Endothelial cell of umbilical vein (primary cell): ENCODE data around the gene DGKA. TPM values are rescaled to one million over a fixed set of nuclear protein-coding genes. Genes with fewer than 3 reads are reported as not detected.

ENCODE experiments used
- BruUV-seq: library from RNA; stranded (reverse); fragments of 400-500 nt; replicated peaks from 2 replicates; lab custom pipeline; 2021; lab: Mats Ljungman, UMichigan
- CTCF ChIA-PET: fragments of 300-600, 350-600 bp; sonication (Branson Sonifier 250); formaldehyde crosslinking; loops from one replicate; lab custom pipeline; 2021; ENCODE audit warnings: antibody characterized with exemption, inconsistent platforms; lab: Charles Lee
- POLR2A ChIA-PET: fragments of 300-600, 350-600 bp; sonication (Branson Sonifier 250); formaldehyde crosslinking; loops from one replicate; lab custom pipeline; 2021; ENCODE audit warnings: antibody characterized with exemption, inconsistent platforms; lab: Charles Lee
- DNase-seq: peaks from one replicate; pipeline ENCODE4 v3.0.0-alpha.2; 2011; ENCODE audit warnings: low read depth, low spot score
- FAIRE-seq: peaks from 2 replicates; lab custom pipeline; 2011; peaks lifted over from hg19 to GRCh38; lab: Jason Lieb, UNC
- H2AFZ ChIP-seq: 2 replicates; pipeline ENCODE4 v1.6.0; 2012; ENCODE audit warnings: low read depth, low read length, control low read depth, inconsistent platforms
- H3K27ac ChIP-seq: 2 replicates; pipeline ENCODE4 v1.5.1; 2011; ENCODE audit warnings: low read depth, mild to moderate bottlenecking, control low read depth, low read length, moderate library complexity; ENCODE audit not compliant: insufficient read depth
- H3K27me3 ChIP-seq, 2 experiments: 2 replicates each; pipeline versions ENCODE4 v1.6.0 to v1.6.1; 2011; ENCODE audit warnings: low read length in 2 of 2, mixed read lengths in 1 of 2; ENCODE audit not compliant: control insufficient read depth in 2 of 2, insufficient read depth in 2 of 2
- H3K36me3 ChIP-seq, 2 experiments: 2 replicates in 1 of 2; 3 replicates in 1 of 2; pipeline ENCODE4 v1.5.1; 2011; ENCODE audit warnings: low read length in 2 of 2, mild to moderate bottlenecking in 1 of 2, moderate library complexity in 1 of 2; ENCODE audit not compliant: control insufficient read depth in 2 of 2, insufficient read depth in 2 of 2; ENCODE audit errors: extremely low read depth in 1 of 2
- H3K4me1 ChIP-seq: 3 replicates; pipeline ENCODE4 v1.5.1; 2011; ENCODE audit warnings: mild to moderate bottlenecking, low read length; ENCODE audit not compliant: control insufficient read depth, insufficient read depth; ENCODE audit errors: extremely low read depth
- H3K4me2 ChIP-seq: 2 replicates; pipeline ENCODE4 v1.6.1; 2011; ENCODE audit warnings: low read length, control low read depth, mixed read lengths; ENCODE audit not compliant: insufficient read depth
- H3K4me3 ChIP-seq, 3 experiments: fragments of 200-600 bp in 1 of 3; sonication (generic), shearing (Covaris generic) in 1 of 3; replicated peaks in 1 of 3; 2 replicates each; pipeline ENCODE4 v1.5.1; 2011 to 2016; ENCODE audit warnings: control low read depth in 3 of 3, low read length in 3 of 3, mild to moderate bottlenecking in 2 of 3, inconsistent platforms in 1 of 3, low read depth in 1 of 3, moderate library complexity in 1 of 3; ENCODE audit not compliant: insufficient read depth in 1 of 3
- H3K79me2 ChIP-seq: 2 replicates; pipeline ENCODE4 v1.6.0; 2012; ENCODE audit warnings: low read length, inconsistent platforms; ENCODE audit not compliant: control insufficient read depth, insufficient read depth
- H3K9ac ChIP-seq: replicated peaks from 2 replicates; pipeline ENCODE3; 2011; ENCODE audit warnings: low read length, control low read depth; ENCODE audit not compliant: insufficient read depth; ENCODE audit errors: extremely low read depth
- H3K9me1 ChIP-seq: replicated peaks from 3 replicates; pipeline ENCODE4 v1.6.0; 2011; ENCODE audit warnings: mild to moderate bottlenecking, low read length; ENCODE audit not compliant: control insufficient read depth, insufficient read depth; ENCODE audit errors: extremely low read depth
- H3K9me3 ChIP-seq: replicated peaks from 2 replicates; pipeline ENCODE4 v1.5.1; 2012; ENCODE audit warnings: low read length, inconsistent platforms; ENCODE audit not compliant: control insufficient read depth, insufficient read depth
- H4K20me1 ChIP-seq: replicated peaks from 2 replicates; pipeline ENCODE3; 2011; ENCODE audit warnings: mild to moderate bottlenecking, low read length; ENCODE audit not compliant: control insufficient read depth, insufficient read depth; ENCODE audit errors: extremely low read depth
- EZH2 ChIP-seq: IDR thresholded peaks from 2 replicates; pipeline ENCODE4 v1.6.1; 2012; ENCODE audit warnings: borderline replicate concordance, low read depth, mild to moderate bottlenecking, moderate library complexity, low read length, inconsistent platforms; ENCODE audit not compliant: severe bottlenecking
- FOS ChIP-seq: IDR thresholded peaks from 2 replicates; pipeline ENCODE4 v1.6.1; 2011; ENCODE audit warnings: mild to moderate bottlenecking, low read length, moderate library complexity, borderline replicate concordance; ENCODE audit not compliant: insufficient read depth
- GATA2 ChIP-seq: IDR thresholded peaks from 2 replicates; pipeline ENCODE4 v1.7.0; 2011; ENCODE audit warnings: low read depth, mild to moderate bottlenecking, moderate library complexity, mixed read lengths, low read length; ENCODE audit not compliant: insufficient read length, insufficient read depth
- JUN ChIP-seq: IDR thresholded peaks from 2 replicates; pipeline ENCODE4 v1.6.1; 2011; ENCODE audit warnings: borderline replicate concordance, low read depth; ENCODE audit not compliant: insufficient read length, insufficient read depth
- MAX ChIP-seq: IDR thresholded peaks from 2 replicates; pipeline ENCODE4 v1.6.1; 2011; ENCODE audit not compliant: insufficient read depth, insufficient read length
- MYC ChIP-seq: IDR thresholded peaks from one replicate; pipeline ENCODE4 v1.6.1; 2011; ENCODE audit warnings: mild to moderate bottlenecking, low read depth, low read length
- POLR2A ChIP-seq: IDR thresholded peaks from 2 replicates; pipeline ENCODE4 v1.6.1; 2012; ENCODE audit warnings: low read depth, mild to moderate bottlenecking, control low read depth, low read length
- POLR2AphosphoS5 ChIP-seq: IDR thresholded peaks from 2 replicates; pipeline ENCODE4 v1.6.1; 2012; ENCODE audit warnings: low read depth, mild to moderate bottlenecking, control low read depth, low read length, moderate library complexity; ENCODE audit not compliant: insufficient read depth
- dilution Hi-C: fragments of 300-500 bp; cut with MboI; formaldehyde crosslinking; loops from one replicate; pipeline ENCODE4 v1.15.0; 2019; ENCODE audit warnings: low sequenced_read_pairs; ENCODE audit not compliant: extremely low pct_ligation_motif_present
- intact Hi-C: fragments of 100-400 bp; cut with micrococcal nuclease; formaldehyde crosslinking; loops from one replicate; pipeline ENCODE4 v1.10.0; 2022
- polyA plus RNA-seq, 4 experiments: library from polyadenylated mRNA; depleted of rRNA in 3 of 4; stranded (reverse) in 3 of 4; unstranded in 1 of 4; fragments of >200 nt; gene quantifications; 2 replicates each; pipeline versions ENCODE4 v1.2.1 to v1.2.3, GENCODE V29; 2011 to 2012; ENCODE audit warnings: missing spikeins in 1 of 4
- total RNA-seq: library from RNA; stranded (reverse); gene quantifications from 2 replicates; pipeline ENCODE4 v1.2.3, GENCODE V29; 2021
- TF ChIP-seq, protein P1 (sequence below), 2 donors: IDR thresholded peaks; 1 replicate in 1 of 2; 2 replicates in 1 of 2; pipeline ENCODE4 v1.5.1; 2011; ENCODE audit warnings: low read length in 2 of 2, mild to moderate bottlenecking in 2 of 2, moderate library complexity in 2 of 2, control low read depth in 1 of 2, inconsistent platforms in 1 of 2, low read depth in 1 of 2; ENCODE audit not compliant: insufficient read depth in 1 of 2; ENCODE audit errors: extremely low read depth in 1 of 2

DGKA gene
- total and polyA plus RNA-seq, 2 donors (not counting 3 experiments of a cell fraction or from before 2014, with no cell fraction given): 49.8 to 53.2 TPM

GRCh38 chr12:55991110-55991509 lies 60.1 kb downstream of the DGKA start:
- Histone ChIP-seq H3K27ac (no peak overlapping the region), H2AFZ (no peak overlapping the region), H3K79me2 (no peaks in the 10 kb centered on the region), H3K9me3 (no peaks in the 10 kb centered on the region), H3K9me1 (no peaks in the 10 kb centered on the region), H3K36me3 (peaks cover 27 to 31% of the 10 kb centered on the region in 2 experiments), H3K4me2 (no peak overlapping the region), H3K4me1 (no peaks in the 10 kb centered on the region), H3K4me3 (no peak overlapping the region), H4K20me1 (no peaks in the 10 kb centered on the region), H3K27me3 (no peaks in the 10 kb centered on the region), H3K9ac (no peak overlapping the region)
- CTCF ChIA-PET: interaction anchor here (1.2 kb wide), 1 partner anchor 38 kb away, joined by 9 read pairs; no protein-coding TSS in a partner anchor
- intact Hi-C loops: no loop called here
- dilution Hi-C loops: no loop called here
- no peak for FAIRE-seq
- DNase-seq: no peak
- no TSS peak for BruUV-seq
- POLR2A ChIA-PET: no interaction called here
- TF ChIP-seq FOS: no peak
- no peak for TF ChIP-seq MYC
- no peak for TF ChIP-seq POLR2A
- TF ChIP-seq, protein P1, sequence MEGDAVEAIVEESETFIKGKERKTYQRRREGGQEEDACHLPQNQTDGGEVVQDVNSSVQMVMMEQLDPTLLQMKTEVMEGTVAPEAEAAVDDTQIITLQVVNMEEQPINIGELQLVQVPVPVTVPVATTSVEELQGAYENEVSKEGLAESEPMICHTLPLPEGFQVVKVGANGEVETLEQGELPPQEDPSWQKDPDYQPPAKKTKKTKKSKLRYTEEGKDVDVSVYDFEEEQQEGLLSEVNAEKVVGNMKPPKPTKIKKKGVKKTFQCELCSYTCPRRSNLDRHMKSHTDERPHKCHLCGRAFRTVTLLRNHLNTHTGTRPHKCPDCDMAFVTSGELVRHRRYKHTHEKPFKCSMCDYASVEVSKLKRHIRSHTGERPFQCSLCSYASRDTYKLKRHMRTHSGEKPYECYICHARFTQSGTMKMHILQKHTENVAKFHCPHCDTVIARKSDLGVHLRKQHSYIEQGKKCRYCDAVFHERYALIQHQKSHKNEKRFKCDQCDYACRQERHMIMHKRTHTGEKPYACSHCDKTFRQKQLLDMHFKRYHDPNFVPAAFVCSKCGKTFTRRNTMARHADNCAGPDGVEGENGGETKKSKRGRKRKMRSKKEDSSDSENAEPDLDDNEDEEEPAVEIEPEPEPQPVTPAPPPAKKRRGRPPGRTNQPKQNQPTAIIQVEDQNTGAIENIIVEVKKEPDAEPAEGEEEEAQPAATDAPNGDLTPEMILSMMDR (IDR thresholded peaks at IDR 0.05; ENCODE audit: extremely low read depth in 1 of 2, insufficient read depth in 1 of 2, low read depth in 1 of 2, low read length in 2 of 2): no peak
- no peak for TF ChIP-seq EZH2
- TF ChIP-seq MAX: no peak
- TF ChIP-seq POLR2AphosphoS5: no peak
- TF ChIP-seq GATA2: no peak
- TF ChIP-seq JUN: no peak
